DMS114 treated with DMSO at 0.1 percent for 48 hours (cell line): ENCODE data around the gene MAML3.

Experiments
- DNase-seq: peaks from one replicate; lab custom pipeline; 2025; ENCODE audit not compliant: unreplicated experiment; lab: John Stamatoyannopoulos, UW

The MAML3 gene

DNA sequence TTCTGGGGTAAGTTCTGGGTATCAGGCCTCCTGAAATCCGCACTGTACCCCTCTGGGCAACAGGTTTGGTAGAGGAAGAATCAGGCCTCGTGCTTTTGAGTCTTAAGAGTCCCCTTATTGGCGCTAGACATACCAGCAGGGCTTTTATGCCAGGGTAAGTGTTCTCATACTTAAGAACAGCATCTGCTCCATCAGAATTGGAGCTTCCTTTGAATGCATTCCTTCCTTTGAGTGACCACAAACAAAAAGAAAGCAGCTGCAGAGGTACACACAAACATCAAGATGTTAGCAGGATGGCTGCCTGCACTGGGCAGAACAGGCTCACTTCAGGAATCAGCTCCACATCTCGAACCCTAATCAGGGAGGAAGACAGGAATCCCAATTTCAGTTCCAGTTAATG, 331.6 kb downstream of the MAML3 start:
- DNase-seq: no peak

DNA sequence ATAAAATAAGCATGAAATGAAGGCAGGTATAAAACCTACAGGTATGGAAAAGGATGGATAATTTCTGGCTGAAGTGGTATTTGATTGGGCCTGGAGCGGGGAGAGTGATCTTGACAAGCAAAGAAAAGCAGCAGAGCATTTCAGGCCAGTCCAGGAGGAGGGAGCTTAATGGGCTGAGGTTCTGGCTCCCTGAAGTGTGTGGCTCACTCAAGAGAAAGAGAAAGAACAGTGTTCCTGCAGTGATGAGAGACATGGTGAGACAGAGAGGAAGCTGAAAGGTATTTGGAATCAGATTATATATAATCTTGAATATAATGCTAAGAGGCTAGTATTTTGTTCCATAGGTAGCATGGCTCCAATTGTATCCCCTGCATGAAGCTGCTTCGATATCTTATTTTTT, 334.9 kb downstream of the MAML3 start:
- DNase-seq: no peak

DNA sequence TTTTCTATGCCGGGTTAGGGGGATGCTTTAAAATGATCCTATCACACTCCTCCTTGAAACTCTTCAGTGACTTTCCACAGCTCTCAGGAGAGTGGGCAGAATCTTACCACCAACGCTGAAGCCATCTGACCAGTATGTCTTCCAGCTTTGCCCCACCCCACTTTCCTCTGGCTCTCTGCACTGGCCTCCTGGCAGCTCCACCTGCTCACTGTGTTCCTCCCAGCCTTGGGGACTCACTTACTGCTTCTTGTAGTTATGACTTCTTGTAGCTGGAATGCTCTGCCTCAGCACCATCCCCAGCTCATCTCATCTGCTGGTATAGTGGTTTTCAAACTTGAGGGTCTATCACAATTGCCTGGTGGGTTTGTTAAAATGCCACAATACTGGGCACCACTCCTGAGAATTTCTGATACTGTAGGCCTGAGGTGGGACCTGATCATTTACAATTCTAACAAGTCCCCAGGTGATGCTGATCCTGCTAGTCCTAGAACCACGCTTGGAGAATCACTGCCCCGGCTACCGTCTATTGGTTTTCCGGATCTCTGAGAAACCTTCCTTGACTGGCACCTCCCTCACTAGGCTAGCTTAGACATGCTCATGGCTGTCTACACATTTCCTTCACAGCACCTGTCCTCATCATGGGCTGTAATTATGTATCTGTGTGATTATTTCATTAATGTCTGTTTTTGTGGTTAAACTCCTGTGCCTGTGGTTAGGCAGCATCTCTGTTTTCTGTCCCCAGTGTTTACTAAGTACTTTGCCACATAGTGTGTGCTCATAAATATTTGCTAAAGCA, 336.1 kb downstream of the MAML3 start:
- DNase-seq: no peak

- no peak for DNase-seq
These were observed 337.1 kb downstream of the MAML3 start for GRCh38 chr4:139816856-139817255.

- no peak for DNase-seq
These were observed 338.0 kb downstream of the MAML3 start for GRCh38 chr4:139815778-139816601.

- no peak for DNase-seq
These were observed 339.5 kb downstream of the MAML3 start for GRCh38 chr4:139814323-139815015.

- DNase-seq: no peak
These were observed 340.1 kb downstream of the MAML3 start for GRCh38 chr4:139813881-139814280.

DNA sequence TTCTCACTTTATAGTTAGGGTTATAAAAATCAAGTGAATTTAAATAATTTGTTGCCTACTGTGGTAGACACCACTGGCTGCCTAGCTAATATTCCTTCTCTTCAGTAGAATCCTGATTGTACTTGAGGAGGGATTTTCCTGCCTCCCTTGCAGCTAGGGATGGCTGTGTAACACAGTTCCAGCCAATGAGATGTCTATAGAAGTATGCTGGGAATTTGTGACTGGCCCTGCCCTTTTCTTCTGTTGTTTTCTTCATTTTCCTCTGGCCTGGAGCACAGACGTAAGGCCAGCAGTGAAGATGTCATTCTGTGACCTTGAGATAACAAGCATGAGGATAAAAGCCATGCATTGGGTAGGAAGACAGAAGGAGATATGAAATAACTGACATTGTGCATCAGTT, 343.3 kb downstream of the MAML3 start:
- DNase-seq: no peak

- no peak for DNase-seq
These were observed 344.2 kb downstream of the MAML3 start for GRCh38 chr4:139809757-139810140.

DNA sequence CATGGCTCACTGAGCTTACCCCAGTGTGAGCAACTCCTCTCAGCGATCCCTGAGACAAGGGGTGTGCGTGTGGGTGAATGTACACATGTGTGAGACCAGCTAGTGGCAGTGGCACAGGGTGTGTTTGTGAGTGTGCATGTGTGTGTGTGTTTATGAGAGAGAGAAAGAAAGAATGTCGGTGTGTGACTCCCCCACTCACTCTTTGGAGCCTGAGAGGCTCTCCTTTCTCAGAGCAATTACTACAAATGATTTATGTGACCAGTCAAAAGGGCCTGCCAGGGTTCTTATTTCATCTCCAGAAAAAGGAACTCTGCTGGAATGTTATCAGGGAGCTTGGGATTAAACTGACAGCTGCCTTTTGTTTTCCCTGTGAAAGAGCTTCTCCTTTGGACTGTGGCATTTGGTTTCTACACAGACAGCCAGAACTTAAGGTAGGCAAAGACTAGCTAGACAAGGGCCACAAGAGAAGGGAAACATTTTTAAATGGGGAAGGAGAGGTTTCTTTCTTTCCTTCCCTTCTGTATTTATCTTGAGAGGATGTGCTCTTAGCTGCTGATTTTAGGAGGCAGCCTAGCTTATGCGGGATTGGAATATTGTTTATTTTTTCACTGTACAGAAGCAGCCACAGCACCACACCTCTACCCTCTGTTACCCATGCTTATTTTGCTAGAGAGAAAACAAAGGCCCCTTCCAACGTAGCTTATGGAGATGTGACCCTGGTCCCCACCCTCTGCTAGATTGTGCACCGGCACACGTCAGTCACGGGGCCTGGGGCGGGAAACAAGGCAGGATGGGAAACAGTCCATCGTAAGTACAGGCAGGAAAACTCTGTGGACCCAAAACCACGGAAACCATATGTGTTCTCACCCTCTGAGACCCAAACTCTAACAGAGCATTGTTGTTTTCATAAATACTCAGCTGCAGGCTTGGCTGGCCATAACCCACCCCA, 344.9 kb downstream of the MAML3 start:
- DNase-seq: no peak

DNA sequence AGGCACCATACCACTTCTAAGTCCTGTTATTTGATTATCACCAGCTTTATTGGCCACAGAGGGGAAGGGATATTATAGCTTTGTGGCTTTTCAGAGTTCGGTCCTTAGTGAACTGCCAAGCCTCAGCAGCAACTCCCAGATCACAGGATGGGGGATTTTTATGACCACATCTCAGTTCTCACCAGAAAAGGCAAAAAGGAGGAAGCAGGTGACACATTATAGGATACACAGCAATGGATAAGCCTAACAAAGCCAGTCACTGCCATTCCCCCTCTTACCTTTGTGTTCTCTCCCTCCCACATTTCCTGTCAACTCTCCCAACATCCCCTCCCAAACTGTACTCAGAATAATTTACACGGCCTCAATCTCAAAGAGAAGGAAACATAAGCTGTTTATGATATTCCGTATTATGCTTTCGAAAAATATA, 345.6 kb downstream of the MAML3 start:
- no peak for DNase-seq

GRCh38 chr4:139807483-139807882, 346.5 kb downstream of the MAML3 start:
- no peak for DNase-seq

DNA sequence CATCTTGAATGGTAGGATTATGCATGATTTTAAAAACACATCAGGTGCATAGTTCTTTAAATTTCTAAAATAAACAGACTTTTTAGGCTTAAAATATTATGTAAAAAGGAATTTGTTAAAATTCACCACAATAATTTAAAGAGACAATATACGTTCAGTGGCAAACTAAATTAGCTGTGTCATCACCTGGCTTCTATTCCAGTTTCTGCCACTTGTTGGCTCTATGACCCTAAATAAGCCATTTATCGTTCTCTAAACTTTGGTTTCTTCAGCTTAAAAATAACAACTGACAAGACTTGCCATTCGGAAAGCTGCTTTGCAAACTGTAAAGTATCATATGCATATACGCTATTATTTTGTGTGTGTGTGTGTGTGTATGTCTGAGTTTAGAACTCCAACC, 347.1 kb downstream of the MAML3 start:
- no peak for DNase-seq

DNA sequence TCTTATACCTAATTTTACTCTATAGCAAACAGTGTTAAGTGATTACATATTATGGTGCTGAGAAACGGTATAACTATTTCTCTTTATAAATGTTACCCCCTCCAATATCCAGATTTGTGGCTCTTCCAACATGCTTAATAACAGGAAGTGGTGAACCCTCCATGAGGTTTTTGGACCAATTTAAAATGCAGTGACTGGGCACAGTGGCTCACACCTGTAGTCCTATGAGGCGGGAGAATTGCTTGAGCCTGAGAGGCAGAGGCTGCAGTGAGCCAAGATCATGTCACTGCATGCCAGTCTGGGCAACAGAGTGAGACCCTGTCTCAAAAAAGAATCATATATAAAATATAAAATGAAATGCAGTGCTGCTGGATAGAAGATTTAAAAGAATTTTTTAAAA, 351.1 kb downstream of the MAML3 start:
- DNase-seq: no peak

- no peak for DNase-seq
These were observed 351.5 kb downstream of the MAML3 start for GRCh38 chr4:139802488-139802887.

DNA sequence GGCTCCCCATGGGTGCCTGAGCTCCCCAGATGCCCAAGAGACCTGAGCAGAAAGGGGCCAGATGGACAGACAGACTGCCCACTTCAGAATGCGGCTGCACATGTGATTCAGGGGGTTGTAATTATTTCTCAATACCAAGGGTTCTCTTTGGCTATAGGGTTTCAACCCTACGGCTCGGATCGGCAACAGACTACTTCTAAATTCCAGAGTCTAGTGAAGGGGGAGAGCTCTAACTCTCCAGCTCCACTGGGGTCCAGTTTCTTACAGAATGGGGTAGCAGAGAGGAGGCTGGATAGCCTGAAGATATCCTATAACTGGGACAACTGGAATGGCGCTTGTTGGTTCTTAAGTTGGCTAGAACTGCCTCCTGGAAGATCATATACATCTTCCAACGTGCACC, 352.1 kb downstream of the MAML3 start:
- DNase-seq: no peak

- no peak for DNase-seq
These were observed 353.9 kb downstream of the MAML3 start for GRCh38 chr4:139800082-139800481.

DNA sequence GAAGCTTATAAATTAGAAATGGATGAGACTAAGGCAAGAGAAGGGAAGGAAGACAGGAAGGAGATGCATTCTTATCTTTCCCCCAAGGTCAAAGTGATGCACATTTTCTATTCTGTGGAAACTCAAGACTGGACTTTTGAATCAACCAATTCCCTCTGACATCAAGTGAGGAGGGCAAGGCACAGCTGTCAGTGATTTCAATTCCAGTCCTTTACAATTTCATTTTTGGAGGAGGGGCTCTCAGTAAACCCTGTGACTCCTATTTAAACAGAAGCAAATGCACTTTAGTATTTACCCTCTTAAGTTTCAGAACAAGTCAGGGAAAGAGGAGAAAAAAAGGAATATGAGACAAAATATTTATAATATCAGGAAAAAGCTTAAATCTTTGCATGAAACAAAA, 354.4 kb downstream of the MAML3 start:
- DNase-seq: no peak

DNA sequence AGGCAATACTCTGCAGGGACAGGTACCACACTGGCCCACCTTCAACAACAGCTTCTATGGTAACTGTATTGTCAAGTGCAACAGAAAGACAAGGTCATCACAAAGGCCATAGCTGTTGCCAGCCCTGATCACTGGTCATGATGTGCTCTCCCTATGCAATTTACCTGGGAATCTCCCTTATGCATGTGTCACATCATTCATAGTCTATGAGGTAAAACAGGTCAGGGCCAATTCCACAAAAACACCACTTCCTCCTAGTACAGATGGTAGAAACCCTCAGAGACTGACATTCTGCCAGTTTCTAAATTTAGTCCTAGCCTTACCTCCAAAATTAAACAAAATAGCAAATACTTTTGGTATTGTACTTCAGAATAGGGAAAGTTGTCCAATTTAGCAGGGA, 355.5 kb downstream of the MAML3 start:
- DNase-seq: no peak

DNA sequence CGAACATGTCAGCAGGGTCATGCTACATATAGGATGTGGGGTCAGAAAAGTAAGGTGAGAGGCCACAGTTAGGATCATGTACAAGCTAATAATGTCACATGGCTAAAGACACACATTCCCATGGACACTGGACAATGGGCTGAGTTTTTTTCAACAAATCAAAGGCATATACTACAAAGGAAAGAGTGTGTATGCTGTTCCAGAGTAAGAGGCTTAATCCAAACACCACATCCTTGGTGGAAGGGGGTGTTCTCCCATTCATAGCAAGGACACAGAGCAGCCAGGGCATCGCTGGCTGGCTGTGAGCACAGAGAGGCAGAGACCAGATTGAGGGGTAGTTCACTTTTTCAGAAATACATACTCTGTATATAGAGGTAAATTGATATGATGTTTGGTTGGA, 356.7 kb downstream of the MAML3 start:
- DNase-seq: no peak
